ENCODE results near the gene SNX20. TPM values are rescaled to one million over a fixed set of nuclear protein-coding genes. Genes with fewer than 3 reads are reported as not detected.

The SNX20 gene
- total RNA-seq, 1 donor from 2014 or later, result not detected

GRCh38 chr16:50666658-50667496, 14.2 kb downstream of the SNX20 start:
- no peak for DNase-seq (ENCODE audit: extremely low spot score, unreplicated experiment)
- H3K9me3 Mint-ChIP-seq, result peaks cover 7% of the 10 kb centered on the region
- no peak overlapping the region for H3K4me3 Mint-ChIP-seq
- H3K27me3 Mint-ChIP-seq, result no peaks in the 10 kb centered on the region
- H3K36me3 Mint-ChIP-seq, result peaks cover 6% of the 10 kb centered on the region
- peaks cover 22% of the 10 kb centered on the region for H3K4me1 Mint-ChIP-seq (ENCODE audit: unreplicated experiment)
- TF ChIP-seq CTCF (conservative IDR thresholded peaks at IDR 0.05), result no peak
- peak overlapping the region; percentile 54 for H3K27ac Mint-ChIP-seq

GRCh38 chr16:50665128-50665878, 15.8 kb downstream of the SNX20 start:
- Mint-ChIP-seq H3K27ac (no peak overlapping the region), H3K4me1 (ENCODE audit: unreplicated experiment) (peaks cover 22% of the 10 kb centered on the region), H3K36me3 (no peaks in the 10 kb centered on the region)

GRCh38 chr16:50664270-50664669, 16.8 kb downstream of the SNX20 start:
- Mint-ChIP-seq H3K27me3 (no peaks in the 10 kb centered on the region), H3K4me1 (ENCODE audit: unreplicated experiment) (peaks cover 22% of the 10 kb centered on the region), H3K27ac (no peak overlapping the region), H3K36me3 (no peaks in the 10 kb centered on the region), H3K9me3 (no peaks in the 10 kb centered on the region), H3K4me3 (no peak overlapping the region)
- TF ChIP-seq CTCF (conservative IDR thresholded peaks at IDR 0.05), result no peak
- DNase-seq (ENCODE audit: extremely low spot score, unreplicated experiment), result no peak

More at GRCh38 chr16:50665128-50665878, 15.8 kb downstream of the SNX20 start:
- Mint-ChIP-seq H3K27me3 (no peaks in the 10 kb centered on the region), H3K9me3 (no peaks in the 10 kb centered on the region), H3K4me3 (peak overlapping the region; percentile 74)
- peak; percentile 93 for DNase-seq (ENCODE audit: extremely low spot score, unreplicated experiment)
- TF ChIP-seq CTCF (conservative IDR thresholded peaks at IDR 0.05), result peak; percentile 95

GRCh38 chr16:50662306-50662940, 18.7 kb downstream of the SNX20 start:
- no peak overlapping the region for H3K4me3 Mint-ChIP-seq
- no peak for TF ChIP-seq CTCF (conservative IDR thresholded peaks at IDR 0.05)
- H3K4me1 Mint-ChIP-seq (ENCODE audit: unreplicated experiment), result peaks cover 9% of the 10 kb centered on the region
- H3K9me3 Mint-ChIP-seq, result no peaks in the 10 kb centered on the region
- H3K27me3 Mint-ChIP-seq, result no peaks in the 10 kb centered on the region
- no peaks in the 10 kb centered on the region for H3K36me3 Mint-ChIP-seq
- no peak overlapping the region for H3K27ac Mint-ChIP-seq
- no peak for DNase-seq (ENCODE audit: extremely low spot score, unreplicated experiment)

- no peaks in the 10 kb centered on the region for H3K36me3 Mint-ChIP-seq
- H3K27ac Mint-ChIP-seq, result no peak overlapping the region
- H3K9me3 Mint-ChIP-seq, result no peaks in the 10 kb centered on the region
- H3K27me3 Mint-ChIP-seq, result no peaks in the 10 kb centered on the region
- TF ChIP-seq CTCF (conservative IDR thresholded peaks at IDR 0.05), result no peak
- no peak for DNase-seq (ENCODE audit: extremely low spot score, unreplicated experiment)
- no peak overlapping the region for H3K4me3 Mint-ChIP-seq
- H3K4me1 Mint-ChIP-seq (ENCODE audit: unreplicated experiment), result peaks cover 4% of the 10 kb centered on the region
Measured at GRCh38 chr16:50659806-50660205, 21.3 kb downstream of the SNX20 start.
